Kidney (tissue), 14 donors: ENCODE data around the gene MT4. TPM values are rescaled to one million over a fixed set of nuclear protein-coding genes. Genes with fewer than 3 reads are reported as not detected.

Experiments
- DNase-seq, 5 donors: peaks; one replicate each; pipeline ENCODE4 v3.0.0-alpha.2; 2013 to 2020
- FAIRE-seq: peaks from 2 replicates; lab custom pipeline; 2012; peaks lifted over from hg19 to GRCh38; lab: Jason Lieb, UNC
- H3K27ac ChIP-seq, 2 donors: one replicate each; pipeline ENCODE4 v1.7.0; 2013; ENCODE audit warnings: low read depth in 2 of 2, low read length in 2 of 2, inconsistent platforms in 1 of 2
- H3K27me3 ChIP-seq: one replicate; pipeline ENCODE4 v1.7.1; 2013; ENCODE audit warnings: low read length, inconsistent platforms; ENCODE audit not compliant: control insufficient read depth, insufficient read depth
- H3K36me3 ChIP-seq, 3 donors: one replicate each; pipeline versions ENCODE4 v1.7.0 to v1.7.1; 2013; ENCODE audit warnings: low read length in 3 of 3, control low read depth in 1 of 3, inconsistent platforms in 1 of 3; ENCODE audit not compliant: insufficient read depth in 3 of 3, control insufficient read depth in 2 of 3
- H3K4me1 ChIP-seq, 3 donors: one replicate each; pipeline versions ENCODE4 v1.7.0 to v1.7.1; 2013; ENCODE audit warnings: low read length in 3 of 3, inconsistent platforms in 1 of 3, low read depth in 1 of 3; ENCODE audit not compliant: control insufficient read depth in 2 of 3, insufficient read depth in 2 of 3
- H3K4me3 ChIP-seq, 3 donors: one replicate each; pipeline versions ENCODE4 v1.7.0 to v1.8.1; 2013; ENCODE audit warnings: low read length in 3 of 3, control low read depth in 1 of 3, inconsistent platforms in 1 of 3
- H3K9ac ChIP-seq, 3 donors: one replicate each; pipeline versions ENCODE4 v1.7.0 to v1.7.1; 2013; ENCODE audit warnings: low read length in 3 of 3, control low read depth in 1 of 3, inconsistent platforms in 1 of 3
- H3K9me3 ChIP-seq, 3 donors: one replicate each; pipeline versions ENCODE4 v1.7.0 to v1.7.1; 2013; ENCODE audit warnings: low read length in 3 of 3, control low read depth in 1 of 3, inconsistent platforms in 1 of 3; ENCODE audit not compliant: control insufficient read depth in 2 of 3, insufficient read depth in 1 of 3
- CTCF ChIP-seq: IDR thresholded peaks from 3 replicates; pipeline ENCODE4 v1.5.1; 2012; ENCODE audit warnings: mild to moderate bottlenecking, moderate library complexity, borderline replicate concordance; ENCODE audit not compliant: insufficient read depth; ENCODE audit errors: extremely low read depth
- intact Hi-C: fragments of 100-400 bp; cut with DNase I; formaldehyde crosslinking; loops from one replicate; pipeline ENCODE4 v1.11.1; 2022
- polyA plus RNA-seq: library from polyadenylated mRNA; stranded (reverse); fragments of 350-450 nt; fragmentation: Illumina TruSeq; extraction: RNeasy Lipid Tissue Mini Kit (QIAGEN cat#74804); gene quantifications from one replicate; pipeline ENCODE4 v1.2.3, GENCODE V29; 2014; ENCODE audit warnings: low read depth, low replicate concordance; ENCODE audit not compliant: insufficient read depth
- total RNA-seq: library from RNA; stranded (reverse); fragmentation: NEBNext Ultra II Directional; extraction: Animal tissue kit (Norgen Biotek cat#: 25700); gene quantifications from one replicate; pipeline ENCODE4 v1.2.1, GENCODE V29; 2021
- donor health status: control.
- donor health status: control.
- donor health status: control.
- donor health status: control.
- donor health status: control.
- donor health status: DM: yes; HTN: yes; CAD: no.
- donor health status: Normal renal cell carcinoma (clear cell type).

MT4 gene
- total and polyA plus RNA-seq, 2 donors from 2014 or later = not detected

DNA sequence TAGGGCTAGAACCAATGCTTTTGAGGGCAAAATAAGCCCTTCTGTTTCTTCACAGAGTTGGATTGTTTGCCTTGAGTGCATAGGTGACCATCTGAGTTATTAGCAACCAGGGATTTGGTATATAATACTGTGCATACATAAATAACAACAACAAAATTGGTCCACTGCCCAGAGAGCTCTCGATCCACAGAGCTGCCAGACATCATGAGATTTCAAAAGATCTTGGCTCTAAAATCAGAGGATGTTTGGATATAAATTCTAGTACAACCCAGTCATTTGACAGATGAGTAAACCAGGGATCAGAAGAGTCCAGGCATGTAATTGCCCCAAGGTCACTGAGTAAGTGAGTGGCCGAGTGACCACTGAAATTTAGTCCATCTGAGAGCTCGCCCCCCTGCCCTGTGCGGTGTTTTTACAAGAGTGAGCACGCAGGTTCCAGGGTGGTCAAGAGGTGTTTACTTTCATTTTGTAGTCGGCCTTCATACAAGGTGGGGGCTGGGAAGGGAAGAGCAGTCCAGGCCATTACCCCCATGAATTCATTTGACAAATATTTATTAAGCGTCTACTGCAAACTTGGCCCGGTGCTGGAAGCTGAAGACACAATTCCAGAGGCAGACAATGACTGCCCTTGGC, 41.7 kb downstream of the MT4 start:
- no peaks in the 10 kb centered on the region for H3K9me3 ChIP-seq
- peak overlapping the region in 1 of 3 donors; percentile 0 for H3K9ac ChIP-seq
- intact Hi-C loops = loop anchor here (10.0 kb wide), 1 partner anchor 78 kb away; the partner anchor contains the start of gene MT1X
- FAIRE-seq = no peak
- H3K27ac ChIP-seq = peak overlapping the region; percentile 94 to 96
- TF ChIP-seq CTCF = no peak
- H3K36me3 ChIP-seq = no peaks in the 10 kb centered on the region
- no peaks in the 10 kb centered on the region for H3K27me3 ChIP-seq
- peak overlapping the region in 1 of 3 donors; percentile 4 for H3K4me3 ChIP-seq
- peak in 3 of 5 donors; percentile 51 to 85 (median 68) for DNase-seq
- peaks cover 0 to 30% (median 17%) of the 10 kb centered on the region in 3 donors for H3K4me1 ChIP-seq

- Histone ChIP-seq H3K9ac (peak overlapping the region in 1 of 3 donors; percentile 38), H3K4me3 (peak overlapping the region in 1 of 3 donors; percentile 92), H3K9me3 (no peaks in the 10 kb centered on the region), H3K27me3 (no peaks in the 10 kb centered on the region), H3K36me3 (no peaks in the 10 kb centered on the region), H3K4me1 (peaks cover 0 to 32% (median 17%) of the 10 kb centered on the region in 3 donors), H3K27ac (peak overlapping the region; percentile 94 to 96)
- intact Hi-C loops = loop anchor here (10.0 kb wide), 1 partner anchor 78 kb away; the partner anchor contains the start of gene MT1X
- no peak for TF ChIP-seq CTCF
- FAIRE-seq (no peak), DNase-seq (peak; percentile 65 to 95 (median 71))
Measured at GRCh38 chr16:56607109-56607618, 42.3 kb downstream of the MT4 start.

- DNase-seq = no peak
- no peak for FAIRE-seq
- intact Hi-C loops = loop anchor here (10.0 kb wide), 1 partner anchor 77 kb away; the partner anchor contains the start of gene MT1X
- Histone ChIP-seq H3K27me3 (no peaks in the 10 kb centered on the region), H3K4me3 (peak overlapping the region in 2 of 3 donors; percentile 59 to 92), H3K9me3 (no peaks in the 10 kb centered on the region), H3K36me3 (no peaks in the 10 kb centered on the region), H3K27ac (peak overlapping the region; percentile 94 to 96), H3K9ac (peak overlapping the region in 1 of 3 donors; percentile 38), H3K4me1 (peaks cover 0 to 32% (median 17%) of the 10 kb centered on the region in 3 donors)
- TF ChIP-seq CTCF = no peak
Measured at GRCh38 chr16:56607675-56608042, 42.8 kb downstream of the MT4 start.
